ENCODE data around the gene DAGLA.

DNA sequence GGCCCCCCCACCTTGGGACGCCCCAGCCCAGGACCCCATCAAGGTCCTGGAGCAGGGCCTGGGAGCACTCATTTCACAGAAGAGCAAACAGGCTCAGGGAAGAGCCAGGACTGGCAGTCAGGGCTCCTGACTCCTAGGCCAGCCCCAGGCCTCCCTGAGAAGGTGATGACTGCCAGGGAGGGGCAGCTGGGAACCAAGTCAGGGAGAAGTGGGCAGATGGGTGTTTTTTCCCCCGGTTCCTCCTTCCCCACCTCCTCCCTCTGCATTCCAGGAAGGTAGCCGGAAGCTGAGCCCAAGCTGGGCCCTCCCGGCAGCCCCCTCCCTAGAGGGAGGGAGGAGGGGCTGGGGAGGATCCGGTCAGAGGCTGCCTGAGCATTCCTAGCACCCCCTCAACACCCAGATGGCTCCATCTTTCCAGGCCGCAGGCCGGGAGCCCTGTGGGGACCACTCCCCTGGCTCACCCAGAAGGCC is 91.8 kb downstream of the DAGLA start:
- TF ChIP-seq, protein P1, sequence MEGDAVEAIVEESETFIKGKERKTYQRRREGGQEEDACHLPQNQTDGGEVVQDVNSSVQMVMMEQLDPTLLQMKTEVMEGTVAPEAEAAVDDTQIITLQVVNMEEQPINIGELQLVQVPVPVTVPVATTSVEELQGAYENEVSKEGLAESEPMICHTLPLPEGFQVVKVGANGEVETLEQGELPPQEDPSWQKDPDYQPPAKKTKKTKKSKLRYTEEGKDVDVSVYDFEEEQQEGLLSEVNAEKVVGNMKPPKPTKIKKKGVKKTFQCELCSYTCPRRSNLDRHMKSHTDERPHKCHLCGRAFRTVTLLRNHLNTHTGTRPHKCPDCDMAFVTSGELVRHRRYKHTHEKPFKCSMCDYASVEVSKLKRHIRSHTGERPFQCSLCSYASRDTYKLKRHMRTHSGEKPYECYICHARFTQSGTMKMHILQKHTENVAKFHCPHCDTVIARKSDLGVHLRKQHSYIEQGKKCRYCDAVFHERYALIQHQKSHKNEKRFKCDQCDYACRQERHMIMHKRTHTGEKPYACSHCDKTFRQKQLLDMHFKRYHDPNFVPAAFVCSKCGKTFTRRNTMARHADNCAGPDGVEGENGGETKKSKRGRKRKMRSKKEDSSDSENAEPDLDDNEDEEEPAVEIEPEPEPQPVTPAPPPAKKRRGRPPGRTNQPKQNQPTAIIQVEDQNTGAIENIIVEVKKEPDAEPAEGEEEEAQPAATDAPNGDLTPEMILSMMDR (IDR thresholded peaks at IDR 0.05) = no peak
- TF ChIP-seq, protein P2, sequence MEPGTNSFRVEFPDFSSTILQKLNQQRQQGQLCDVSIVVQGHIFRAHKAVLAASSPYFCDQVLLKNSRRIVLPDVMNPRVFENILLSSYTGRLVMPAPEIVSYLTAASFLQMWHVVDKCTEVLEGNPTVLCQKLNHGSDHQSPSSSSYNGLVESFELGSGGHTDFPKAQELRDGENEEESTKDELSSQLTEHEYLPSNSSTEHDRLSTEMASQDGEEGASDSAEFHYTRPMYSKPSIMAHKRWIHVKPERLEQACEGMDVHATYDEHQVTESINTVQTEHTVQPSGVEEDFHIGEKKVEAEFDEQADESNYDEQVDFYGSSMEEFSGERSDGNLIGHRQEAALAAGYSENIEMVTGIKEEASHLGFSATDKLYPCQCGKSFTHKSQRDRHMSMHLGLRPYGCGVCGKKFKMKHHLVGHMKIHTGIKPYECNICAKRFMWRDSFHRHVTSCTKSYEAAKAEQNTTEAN (CRISPR knock-in tag; IDR thresholded peaks at IDR 0.05) = no peak
- TF ChIP-seq, protein P3, sequence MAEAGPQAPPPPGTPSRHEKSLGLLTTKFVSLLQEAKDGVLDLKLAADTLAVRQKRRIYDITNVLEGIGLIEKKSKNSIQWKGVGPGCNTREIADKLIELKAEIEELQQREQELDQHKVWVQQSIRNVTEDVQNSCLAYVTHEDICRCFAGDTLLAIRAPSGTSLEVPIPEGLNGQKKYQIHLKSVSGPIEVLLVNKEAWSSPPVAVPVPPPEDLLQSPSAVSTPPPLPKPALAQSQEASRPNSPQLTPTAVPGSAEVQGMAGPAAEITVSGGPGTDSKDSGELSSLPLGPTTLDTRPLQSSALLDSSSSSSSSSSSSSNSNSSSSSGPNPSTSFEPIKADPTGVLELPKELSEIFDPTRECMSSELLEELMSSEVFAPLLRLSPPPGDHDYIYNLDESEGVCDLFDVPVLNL (CRISPR knock-in tag; IDR thresholded peaks at IDR 0.05; ENCODE audit: borderline replicate concordance, low read depth) = no peak
- TF ChIP-seq SP1 (CRISPR knock-in tag; conservative IDR thresholded peaks at IDR 0.05) (no peak), ETV6 (CRISPR knock-in tag; IDR thresholded peaks at IDR 0.05) (no peak)

All from WTC11 (cell line).